Lower leg skin (tissue), 4 donors: ENCODE measurements around the gene LARP6. TPM values are rescaled to one million over a fixed set of nuclear protein-coding genes. Genes with fewer than 3 reads are reported as not detected.
"Not testable (repeated sequence)": the region's sequence is repeated elsewhere in the genome, so short reads cannot be mapped to it uniquely, and the experiment has no call there.

Experiments
- DNase-seq, 2 donors: peaks; one replicate each; pipeline ENCODE4 v3.0.0-alpha.2; 2019; ENCODE audit warnings: low spot score in 2 of 2
- H3K4me3 ChIP-seq: fragments of 200-600 bp; sonication (generic); 2 replicates; pipeline ENCODE4 v1.5.1; 2017; ENCODE audit warnings: mild to moderate bottlenecking, low read depth; ENCODE audit not compliant: poor library complexity, severe bottlenecking
- POLR2A ChIP-seq, 2 donors: fragments of 450-650 bp; IDR thresholded peaks; one replicate each; pipeline ENCODE4 v1.6.1; 2016 to 2017; ENCODE audit warnings: antibody characterized with exemption in 2 of 2, mild to moderate bottlenecking in 1 of 2, moderate library complexity in 1 of 2
- WGBS, 2 donors: methylation state at CpG; one replicate each; pipeline ENCODE4 v1.1.5; 2018; 5-methylcytosine and 5-hydroxymethylcytosine counted together
- intact Hi-C: fragments of 100-400 bp; cut with DNase I; formaldehyde crosslinking; loops from one replicate; pipeline ENCODE4 v1.15.0; 2023; ENCODE audit warnings: low total_unique reads
- total RNA-seq, 4 donors: library from RNA; depleted of rRNA; stranded (reverse); fragments of >200 nt; gene quantifications; one replicate each; pipeline ENCODE4 v1.1.0, GENCODE V29; 2016
- TF ChIP-seq, protein P1 (sequence below), 3 donors: fragments of 450-650 bp; IDR thresholded peaks; one replicate each; pipeline ENCODE4 v1.5.1; 2016; ENCODE audit warnings: antibody characterized with exemption in 3 of 3, mild to moderate bottlenecking in 3 of 3, moderate library complexity in 2 of 3

Gene LARP6
- total RNA-seq, 4 donors from 2014 or later: 4.9 to 22.3 (median 14.5) TPM

DNA sequence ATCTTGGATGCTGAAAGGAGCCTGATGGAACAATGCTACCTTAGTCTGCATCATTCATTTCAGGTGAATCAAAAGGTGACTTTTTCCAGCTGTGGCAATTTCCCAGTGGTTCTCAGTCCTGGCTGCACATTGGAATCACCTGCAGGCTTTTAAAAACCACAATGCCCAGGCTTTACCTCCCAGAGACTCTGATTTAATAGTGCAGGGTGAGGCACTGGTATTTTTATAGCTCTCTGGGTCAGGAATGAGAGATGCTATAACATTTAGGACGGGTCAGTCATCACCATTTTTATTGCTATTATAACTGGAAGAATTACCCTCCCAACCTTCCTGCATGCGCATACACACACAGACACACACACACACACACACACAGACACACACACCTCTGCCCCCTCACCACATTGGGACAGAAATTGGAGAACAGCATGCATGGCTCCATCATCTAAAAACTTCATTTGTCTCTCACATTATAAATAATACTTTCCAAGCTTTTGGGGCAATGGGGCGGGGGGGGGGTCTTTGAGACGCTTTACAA is 41.1 kb downstream of the LARP6 start:
- no peak for TF ChIP-seq POLR2A (IDR thresholded peaks at IDR 0.05)
- TF ChIP-seq, protein P1, sequence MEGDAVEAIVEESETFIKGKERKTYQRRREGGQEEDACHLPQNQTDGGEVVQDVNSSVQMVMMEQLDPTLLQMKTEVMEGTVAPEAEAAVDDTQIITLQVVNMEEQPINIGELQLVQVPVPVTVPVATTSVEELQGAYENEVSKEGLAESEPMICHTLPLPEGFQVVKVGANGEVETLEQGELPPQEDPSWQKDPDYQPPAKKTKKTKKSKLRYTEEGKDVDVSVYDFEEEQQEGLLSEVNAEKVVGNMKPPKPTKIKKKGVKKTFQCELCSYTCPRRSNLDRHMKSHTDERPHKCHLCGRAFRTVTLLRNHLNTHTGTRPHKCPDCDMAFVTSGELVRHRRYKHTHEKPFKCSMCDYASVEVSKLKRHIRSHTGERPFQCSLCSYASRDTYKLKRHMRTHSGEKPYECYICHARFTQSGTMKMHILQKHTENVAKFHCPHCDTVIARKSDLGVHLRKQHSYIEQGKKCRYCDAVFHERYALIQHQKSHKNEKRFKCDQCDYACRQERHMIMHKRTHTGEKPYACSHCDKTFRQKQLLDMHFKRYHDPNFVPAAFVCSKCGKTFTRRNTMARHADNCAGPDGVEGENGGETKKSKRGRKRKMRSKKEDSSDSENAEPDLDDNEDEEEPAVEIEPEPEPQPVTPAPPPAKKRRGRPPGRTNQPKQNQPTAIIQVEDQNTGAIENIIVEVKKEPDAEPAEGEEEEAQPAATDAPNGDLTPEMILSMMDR (IDR thresholded peaks at IDR 0.05): no peak
- H3K4me3 ChIP-seq: no peak overlapping the region
- 89% methylated on average over 4 of the region's 4 CpGs for WGBS, 2 donors
- DNase-seq: no peak
- intact Hi-C loops: loop anchor here (5.0 kb wide), 1 partner anchor 131 kb away; no protein-coding TSS in a partner anchor

DNA sequence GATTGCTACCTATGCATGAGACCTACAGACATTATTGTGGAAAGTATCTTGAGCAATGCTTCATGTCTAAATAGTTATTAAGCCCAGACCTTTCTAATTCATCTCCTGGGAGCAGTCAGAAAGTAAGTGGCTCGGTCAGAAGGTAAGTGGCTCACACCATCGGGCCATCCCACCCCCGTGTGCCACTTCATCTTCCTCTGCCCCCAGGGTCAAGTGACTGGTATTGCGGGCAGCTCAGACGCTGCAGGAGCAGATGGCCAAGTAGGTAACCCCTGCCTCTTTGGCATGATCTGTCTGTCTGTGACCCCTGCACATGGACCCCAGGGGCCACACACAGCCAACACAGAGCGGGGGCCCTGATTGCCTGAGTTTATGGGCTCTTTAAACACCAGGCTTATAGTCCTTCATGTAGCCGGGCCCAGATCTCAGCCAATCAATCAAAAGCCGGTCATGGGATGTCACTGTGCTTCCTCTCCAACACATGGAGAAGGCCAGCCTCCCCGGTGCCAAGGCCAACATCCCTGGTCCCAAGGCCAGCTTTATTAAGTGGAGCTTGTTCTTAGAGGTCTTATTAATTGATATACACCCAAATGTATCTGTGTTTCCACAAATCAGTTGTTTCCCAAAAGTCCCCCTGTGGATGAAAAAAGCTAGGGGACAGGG is 42.9 kb downstream of the LARP6 start:
- no peak overlapping the region for H3K4me3 ChIP-seq
- intact Hi-C loops: loop anchor here (5.0 kb wide), 1 partner anchor 129 kb away; no protein-coding TSS in a partner anchor
- no peak for TF ChIP-seq POLR2A (IDR thresholded peaks at IDR 0.05)
- TF ChIP-seq, protein P1 (IDR thresholded peaks at IDR 0.05): no peak
- peak in 1 of 2 donors; percentile 79 for DNase-seq
- WGBS, 2 donors: 73 to 76% methylated on average over 9 of the region's 9 CpGs

DNA sequence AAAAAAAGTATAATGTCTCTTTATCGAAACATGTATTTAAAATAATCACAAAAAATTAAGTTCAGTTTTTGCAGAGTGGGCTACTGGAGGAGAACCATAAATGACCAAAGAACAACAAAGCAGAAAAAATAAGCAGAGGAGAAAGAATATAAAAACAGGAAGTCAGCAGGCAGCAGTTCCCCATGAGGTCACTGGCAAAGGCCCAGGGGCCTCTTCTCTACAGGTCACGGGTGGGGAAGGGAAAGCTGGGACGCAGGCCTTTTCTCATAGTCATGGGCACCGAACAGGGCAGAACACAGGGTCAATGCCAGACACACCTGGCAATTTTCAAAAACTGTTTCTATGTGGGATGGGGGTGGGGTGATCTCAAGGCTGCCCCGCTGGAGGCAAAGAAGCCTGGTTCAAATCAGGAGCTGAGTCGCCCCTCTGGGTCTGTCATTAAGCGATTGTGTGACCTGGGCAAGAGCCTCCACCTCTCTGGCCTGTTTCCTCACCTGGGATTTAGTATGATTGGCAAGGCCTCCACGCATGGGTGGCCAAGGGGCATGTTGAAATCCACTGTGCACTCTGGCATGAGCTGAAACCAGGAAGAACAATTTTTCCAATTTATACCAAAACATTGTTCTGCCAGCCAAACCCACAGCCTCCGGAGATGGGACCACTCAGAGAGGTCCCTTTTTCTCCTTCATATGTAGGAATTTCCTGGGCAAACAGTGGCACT is 46.8 kb downstream of the LARP6 start:
- intact Hi-C loops: no loop called here
- DNase-seq: peak; percentile 62 to 91
- no peak overlapping the region for H3K4me3 ChIP-seq
- TF ChIP-seq POLR2A (IDR thresholded peaks at IDR 0.05): no peak
- TF ChIP-seq, protein P1 (IDR thresholded peaks at IDR 0.05): no peak
- 69 to 72% methylated on average over 9 of the region's 9 CpGs for WGBS, 2 donors

DNA sequence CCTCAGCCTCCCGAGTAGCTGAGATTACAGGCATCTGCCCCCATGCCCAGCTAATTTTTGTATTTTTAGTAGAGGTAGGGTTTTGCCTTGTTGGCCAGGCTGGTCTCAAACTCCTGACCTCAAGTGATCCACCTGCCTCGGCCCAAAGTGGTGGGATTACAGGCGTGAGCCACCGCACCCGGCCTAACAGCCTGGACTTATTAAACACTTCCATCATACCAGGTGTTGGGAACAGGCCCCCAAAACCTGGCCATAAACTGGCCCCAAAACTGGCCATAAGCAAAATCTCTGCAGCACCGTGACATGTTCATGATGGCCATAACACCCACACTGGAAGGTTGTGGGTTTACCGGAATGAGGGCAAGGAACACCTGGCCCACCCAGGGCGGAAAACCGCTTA is 49.6 kb downstream of the LARP6 start:
- H3K4me3 ChIP-seq, intact Hi-C loops: not testable (repeated sequence)
- 93 to 94% methylated on average over 9 of the region's 9 CpGs for WGBS, 2 donors
- DNase-seq: peak in 1 of 2 donors; percentile 76

DNA sequence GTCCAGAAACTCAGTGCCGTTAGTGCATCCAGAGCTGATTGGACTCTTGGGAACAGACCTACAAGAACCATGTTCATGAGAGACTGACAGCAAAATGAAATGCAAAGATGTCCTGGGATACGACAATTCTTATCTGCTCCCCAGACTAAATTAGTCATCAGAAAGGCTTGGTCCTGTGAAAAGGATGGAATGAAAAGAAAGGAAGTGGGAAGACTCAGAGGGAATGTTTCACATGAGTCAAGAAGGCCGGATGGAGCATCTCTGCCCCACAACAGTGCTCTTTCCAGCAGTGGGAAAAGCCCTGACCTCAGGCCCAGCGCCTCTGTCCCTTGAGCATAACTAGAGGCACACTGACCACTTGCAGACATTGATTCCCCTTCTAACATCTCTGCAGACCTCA is 51.3 kb downstream of the LARP6 start:
- WGBS, 2 donors: 83 to 84% methylated on average over 4 of the region's 4 CpGs
- DNase-seq: no peak
- no peak overlapping the region for H3K4me3 ChIP-seq
- intact Hi-C loops: no loop called here
- no peak for TF ChIP-seq POLR2A (IDR thresholded peaks at IDR 0.05)
- TF ChIP-seq, protein P1 (IDR thresholded peaks at IDR 0.05): no peak

DNA sequence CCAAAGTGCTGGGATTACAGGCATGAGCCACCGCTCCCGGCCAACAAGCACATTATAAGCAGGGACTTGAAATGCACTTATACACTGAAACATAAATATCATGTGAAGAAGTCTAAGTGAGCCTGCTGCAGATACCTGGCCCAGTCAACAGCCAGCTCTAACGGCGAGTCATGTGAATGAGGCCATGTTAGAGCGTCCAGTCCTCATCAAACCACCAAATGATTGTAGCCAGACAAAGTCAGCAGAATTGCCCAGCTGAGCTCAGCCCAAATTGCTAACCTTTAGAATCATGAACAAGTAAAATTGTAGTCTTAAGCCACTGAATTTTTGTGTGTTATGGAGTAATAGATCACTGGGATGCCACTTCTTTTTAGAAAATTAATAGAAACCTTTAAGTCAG is 52.8 kb downstream of the LARP6 start:
- H3K4me3 ChIP-seq: no peak overlapping the region
- DNase-seq: no peak
- WGBS, 2 donors: 90 to 97% methylated on average over 5 of the region's 5 CpGs
- TF ChIP-seq, protein P1 (IDR thresholded peaks at IDR 0.05): no peak
- no peak for TF ChIP-seq POLR2A (IDR thresholded peaks at IDR 0.05)
- intact Hi-C loops: no loop called here
